Stimulated activated CD4-positive, alpha-beta T cell treated with anti-CD3 and anti-CD28 coated beads, Interleukin-4, amount 100 ng/mL, for 48 hours (primary cell): ENCODE measurements around the gene TRMT10A.
A peak's percentile ranks its signal among the peaks of the same experiment; 100 is the strongest.

Source experiments
- DNase-seq, 2 donors: peaks; one replicate each; pipeline ENCODE4 v3.0.0-alpha.2; 2020; ENCODE audit warnings: low read depth in 2 of 2

The TRMT10A gene

GRCh38 chr4:99563310-99564186 is at the start of gene TRMT10A:
Gene TRMT10A, minus strand, starts transcription at chr4:99564039. Its CDS starts 4,701 bp downstream, at chr4:99559338.
- DNase-seq: peak; percentile 89 to 94

DNA sequence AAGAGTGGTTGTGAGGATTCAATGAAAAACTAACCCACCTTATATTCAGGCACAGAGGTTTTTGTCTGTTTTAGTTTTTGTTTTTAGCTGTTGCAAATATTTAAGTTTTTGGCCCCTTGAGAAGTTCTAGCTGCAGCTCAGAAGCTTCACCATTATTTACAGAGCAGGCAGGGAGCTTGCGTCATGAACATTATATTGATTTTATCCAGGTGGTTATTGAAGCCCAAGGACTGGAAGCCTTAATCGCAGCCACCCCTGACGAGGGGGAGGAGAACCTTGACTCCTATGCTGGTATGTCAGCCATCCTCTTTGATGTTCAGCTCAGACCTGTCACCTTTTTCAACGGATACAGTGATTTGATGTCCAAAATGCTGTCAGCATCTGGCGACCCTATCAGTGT is 48.9 kb upstream of the TRMT10A start:
- DNase-seq: no peak

GRCh38 chr4:99612281-99612680 is 48.4 kb upstream of the TRMT10A start:
- no peak for DNase-seq

DNA sequence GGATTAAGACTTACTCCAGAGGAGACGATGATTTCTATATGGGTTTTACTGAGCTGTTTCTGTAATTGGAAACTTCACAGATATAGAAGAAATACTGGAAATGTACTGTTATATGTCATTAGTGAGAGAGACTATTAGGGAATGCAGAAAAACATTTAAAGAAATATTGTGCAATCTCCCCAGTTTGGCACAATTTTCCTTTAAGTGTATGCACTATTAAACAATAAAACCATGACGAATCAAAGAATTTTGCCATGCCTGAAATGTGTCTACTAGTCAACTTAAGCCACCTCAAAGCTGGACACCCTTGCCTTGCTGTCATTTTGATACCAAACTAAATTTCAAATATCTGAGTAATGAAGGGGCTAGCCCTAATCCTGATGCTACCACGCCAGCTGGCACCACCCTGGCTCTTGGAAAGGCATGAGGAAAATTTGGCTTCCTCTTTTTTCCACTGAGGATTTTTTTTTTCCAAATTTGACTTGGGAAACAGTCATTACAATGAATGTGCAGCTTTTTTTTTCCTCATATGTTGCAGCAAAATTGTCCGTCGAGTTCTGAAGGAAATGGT is 46.9 kb upstream of the TRMT10A start:
- DNase-seq: no peak

- no peak for DNase-seq
These were observed 44.6 kb upstream of the TRMT10A start for GRCh38 chr4:99608417-99608816.

DNA sequence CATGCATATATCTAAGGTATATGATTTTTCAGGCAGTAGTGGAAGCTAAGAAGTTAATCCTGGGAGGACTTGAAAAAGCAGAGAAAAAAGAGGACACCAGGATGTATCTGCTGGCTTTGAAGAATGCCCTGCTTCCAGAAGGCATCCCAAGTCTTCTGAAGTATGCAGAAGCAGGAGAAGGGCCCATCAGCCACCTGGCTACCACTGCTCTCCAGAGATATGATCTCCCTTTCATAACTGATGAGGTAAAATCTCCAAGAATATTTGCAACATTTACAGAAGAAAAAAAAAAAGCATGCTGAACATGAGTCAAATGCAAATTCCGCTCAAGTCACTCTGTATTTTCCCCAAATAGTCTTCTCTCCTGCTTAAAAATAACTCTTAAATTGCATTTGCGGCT is 42.9 kb upstream of the TRMT10A start:
- DNase-seq: no peak

- no peak for DNase-seq
These were observed 31.0 kb upstream of the TRMT10A start for GRCh38 chr4:99594818-99595217.

GRCh38 chr4:99593781-99594641 is 30.2 kb upstream of the TRMT10A start:
- no peak for DNase-seq

- no peak for DNase-seq
These were observed 27.9 kb upstream of the TRMT10A start for GRCh38 chr4:99591757-99592156.

DNA sequence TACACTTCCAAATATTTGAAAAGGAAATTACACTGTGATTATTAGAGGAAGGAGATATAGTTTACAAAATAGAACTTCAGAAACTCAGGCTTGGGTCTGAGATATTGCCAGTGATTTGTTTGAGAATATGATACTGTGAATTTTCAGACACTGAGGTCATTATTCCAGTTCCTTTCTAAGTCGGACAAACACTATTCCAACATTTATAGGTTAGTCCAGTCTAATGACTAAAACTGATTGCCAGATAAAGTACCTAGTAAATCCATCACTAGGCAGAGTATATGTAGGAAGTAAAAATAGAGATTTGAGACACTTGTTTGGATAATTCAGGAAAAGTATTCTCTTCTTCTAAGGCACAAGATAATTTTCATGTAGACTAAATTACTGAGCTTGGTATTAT is 24.0 kb upstream of the TRMT10A start:
- no peak for DNase-seq

DNA sequence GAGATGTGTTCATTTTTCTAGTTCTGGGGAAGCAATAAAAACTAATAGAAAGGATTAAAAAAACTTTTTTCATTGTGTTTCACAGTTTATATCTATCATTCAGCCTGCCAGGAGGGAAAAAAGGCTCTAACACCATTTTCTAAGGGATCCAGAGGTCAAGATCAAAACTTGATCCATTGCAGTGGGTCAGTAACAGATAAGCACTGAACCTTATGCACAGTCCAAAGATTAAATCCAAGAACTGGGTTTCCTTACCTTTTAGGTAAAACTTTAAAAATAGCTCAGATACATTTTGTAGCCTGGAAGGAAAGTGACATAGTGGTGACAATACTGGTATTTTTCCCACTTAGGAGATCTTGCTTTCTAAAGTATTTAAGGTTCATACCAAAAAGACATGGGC is 23.5 kb upstream of the TRMT10A start:
- DNase-seq: no peak

DNA sequence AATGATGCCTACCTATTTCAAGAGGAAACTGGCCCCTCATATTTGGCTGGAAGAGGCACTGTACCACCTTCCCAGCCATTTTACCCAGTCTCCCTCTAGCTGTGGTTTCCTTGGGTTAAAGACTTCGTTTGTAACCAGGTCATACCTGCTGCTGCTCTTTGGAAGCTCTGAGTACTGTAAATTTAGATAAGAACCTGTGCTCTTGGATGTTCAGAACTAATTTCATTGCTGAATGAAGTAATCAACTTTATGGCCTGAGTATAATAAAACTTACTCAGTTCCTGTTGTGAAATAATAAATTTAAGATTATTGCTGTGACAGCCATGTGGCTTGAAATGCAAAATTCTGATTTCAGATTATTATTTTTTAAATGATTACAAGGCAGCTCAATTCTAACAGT is 23.0 kb upstream of the TRMT10A start:
- no peak for DNase-seq

DNA sequence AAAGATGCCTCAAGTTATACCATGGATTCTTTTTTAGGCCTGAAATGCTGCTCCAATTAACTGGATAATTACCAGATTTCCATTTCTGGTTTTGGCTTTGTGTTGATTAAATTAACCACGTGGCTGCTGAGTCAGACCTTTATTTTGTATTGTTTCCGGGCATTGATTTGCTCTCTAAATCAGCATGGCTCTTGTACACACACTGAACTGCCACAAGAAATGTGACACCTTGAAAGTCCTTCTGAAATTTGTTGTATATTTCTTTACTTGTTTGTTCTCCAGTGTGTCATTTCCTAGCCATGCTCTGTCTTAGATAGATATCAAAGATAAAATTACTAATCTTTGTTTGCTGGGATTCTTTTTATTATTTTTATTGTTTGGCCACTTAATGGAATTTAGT is 22.5 kb upstream of the TRMT10A start:
- DNase-seq: no peak

GRCh38 chr4:99585516-99585915 is 21.7 kb upstream of the TRMT10A start:
- DNase-seq: no peak

DNA sequence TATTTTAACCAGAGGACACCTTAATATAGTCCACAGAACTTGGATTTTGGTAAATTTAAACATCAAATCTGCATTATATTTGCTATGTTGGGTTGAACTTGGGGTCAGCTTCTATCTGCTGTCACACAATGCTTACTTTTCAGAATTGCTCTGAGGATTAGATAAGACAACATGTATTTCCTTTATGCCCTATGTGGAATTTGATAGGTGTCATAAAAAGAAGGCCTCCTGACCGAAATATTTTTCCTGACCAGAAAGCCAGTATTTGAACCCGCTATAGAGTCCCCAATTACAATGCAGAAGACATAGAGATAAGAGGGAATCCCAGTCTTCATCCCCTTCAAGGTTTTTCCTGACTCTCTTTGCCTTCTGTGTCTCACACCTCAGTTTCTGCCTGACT is 14.9 kb upstream of the TRMT10A start:
- no peak for DNase-seq

- DNase-seq: no peak
These were observed 10.9 kb upstream of the TRMT10A start, which contains the start of gene MTTP for GRCh38 chr4:99574530-99575324. Gene MTTP, plus strand, starts transcription at chr4:99574824. Its CDS starts 86 bp downstream, at chr4:99574910.

DNA sequence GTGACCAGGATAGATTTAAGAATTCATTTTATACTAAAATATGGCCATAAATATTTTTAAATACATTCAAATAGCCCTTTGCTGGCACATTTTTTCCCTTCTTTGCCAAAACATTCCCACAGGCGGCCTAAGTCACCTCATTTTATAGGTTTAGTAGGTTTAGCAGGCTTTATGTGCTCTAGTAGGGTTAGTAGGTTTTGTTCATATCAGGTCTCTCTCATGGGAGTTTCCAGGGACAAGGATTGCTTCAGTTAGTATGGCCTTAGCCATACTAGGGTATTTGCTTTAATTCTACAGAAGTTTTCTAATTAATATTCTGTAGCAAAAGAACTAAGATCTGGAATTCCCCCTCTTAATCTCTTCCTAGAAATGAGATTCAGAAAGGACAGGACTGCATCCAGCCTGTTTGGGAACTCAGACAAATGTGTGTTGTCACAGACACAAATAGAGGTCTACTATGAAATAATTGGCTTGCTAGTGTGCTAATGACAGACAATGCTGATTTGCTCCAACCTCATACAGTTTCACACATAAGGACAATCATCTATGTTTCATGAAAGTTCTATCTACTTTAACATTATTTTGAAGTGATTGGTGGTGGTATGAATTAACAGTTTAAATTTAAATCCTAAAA is 10.0 kb upstream of the TRMT10A start:
- no peak for DNase-seq

- no peak for DNase-seq
These were observed 8.8 kb upstream of the TRMT10A start for GRCh38 chr4:99572527-99573240.

GRCh38 chr4:99571883-99572282 is 8.0 kb upstream of the TRMT10A start:
- no peak for DNase-seq

DNA sequence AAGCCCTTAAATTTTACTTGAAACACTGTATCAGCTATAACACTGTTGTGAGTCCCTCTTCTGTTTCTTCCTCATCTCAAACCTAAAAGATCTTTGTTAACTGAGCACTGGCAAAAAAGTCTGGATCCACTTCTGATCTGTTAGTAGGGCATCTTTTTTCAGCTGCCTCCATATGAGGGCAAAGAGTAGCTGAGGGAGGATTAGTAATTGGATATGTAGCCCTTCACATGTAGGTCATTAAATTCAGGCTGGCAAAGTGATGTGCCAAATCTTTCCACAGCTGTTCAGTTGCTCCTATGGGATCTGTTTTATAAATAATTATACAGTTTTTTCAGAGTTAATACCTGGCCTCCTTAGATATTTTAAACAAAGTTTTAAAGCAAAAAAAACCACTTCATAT is 1.1 kb upstream of the TRMT10A start:
- DNase-seq: no peak
